Measurements from ENCODE around the gene RBFOX2.
A peak's percentile ranks its signal among the peaks of the same experiment; 100 is the strongest.

The RBFOX2 gene

GRCh38 chr22:35740616-35741015, 288.0 kb downstream of the RBFOX2 start:
- TF ChIP-seq ZBTB7A (IDR thresholded peaks at IDR 0.05; ENCODE audit: low read depth) (no peak), EP300 (IDR thresholded peaks at IDR 0.05; ENCODE audit: borderline replicate concordance) (no peak), CEBPB (IDR thresholded peaks at IDR 0.05) (no peak), REST (IDR thresholded peaks at IDR 0.05; ENCODE audit: low read depth) (no peak), FOXM1 (IDR thresholded peaks at IDR 0.05; ENCODE audit: borderline replicate concordance, low read depth) (no peak), RAD21 (IDR thresholded peaks at IDR 0.05; ENCODE audit: low read depth) (no peak), EGR1 (IDR thresholded peaks at IDR 0.05) (no peak), TAF1 (IDR thresholded peaks at IDR 0.05; ENCODE audit: low read depth) (no peak), TCF12 (IDR thresholded peaks at IDR 0.05; ENCODE audit: low read depth) (no peak), NFIC (IDR thresholded peaks at IDR 0.05) (no peak), MAX (IDR thresholded peaks at IDR 0.05) (no peak), CREB1 (IDR thresholded peaks at IDR 0.05; ENCODE audit: low read depth) (no peak), TEAD4 (IDR thresholded peaks at IDR 0.05) (no peak), YY1 (IDR thresholded peaks at IDR 0.05; ENCODE audit: low read depth) (no peak)
- TF ChIP-seq, protein P1, sequence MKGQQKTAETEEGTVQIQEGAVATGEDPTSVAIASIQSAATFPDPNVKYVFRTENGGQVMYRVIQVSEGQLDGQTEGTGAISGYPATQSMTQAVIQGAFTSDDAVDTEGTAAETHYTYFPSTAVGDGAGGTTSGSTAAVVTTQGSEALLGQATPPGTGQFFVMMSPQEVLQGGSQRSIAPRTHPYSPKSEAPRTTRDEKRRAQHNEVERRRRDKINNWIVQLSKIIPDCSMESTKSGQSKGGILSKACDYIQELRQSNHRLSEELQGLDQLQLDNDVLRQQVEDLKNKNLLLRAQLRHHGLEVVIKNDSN (IDR thresholded peaks at IDR 0.05), result no peak

DNA sequence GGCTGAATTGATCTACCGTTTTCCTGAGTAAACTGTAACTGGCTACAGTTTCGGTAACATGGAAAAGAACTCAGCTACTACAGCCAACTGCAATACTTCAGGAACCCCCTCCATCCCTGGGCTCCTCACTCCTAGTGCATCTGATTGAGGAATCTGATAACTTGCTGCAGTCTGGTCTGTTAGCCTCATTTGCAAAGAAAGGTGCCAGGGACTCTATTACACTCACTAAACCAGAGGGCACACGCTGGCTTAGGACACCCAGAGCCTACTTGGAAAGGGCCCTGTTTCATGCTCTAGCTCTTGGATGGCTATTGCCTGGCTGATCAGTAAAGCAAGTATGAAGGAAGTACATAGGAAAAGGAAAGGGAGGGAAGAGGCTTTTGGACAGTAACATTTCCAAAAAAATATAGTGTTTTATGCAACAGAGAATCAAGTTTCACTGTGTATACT, 288.7 kb downstream of the RBFOX2 start:
- TF ChIP-seq, protein P1 (IDR thresholded peaks at IDR 0.05), result no peak
- TF ChIP-seq TAF1 (IDR thresholded peaks at IDR 0.05; ENCODE audit: low read depth), result no peak
- no peak for TF ChIP-seq TCF12 (IDR thresholded peaks at IDR 0.05; ENCODE audit: low read depth)
- TF ChIP-seq YY1 (IDR thresholded peaks at IDR 0.05; ENCODE audit: low read depth), result no peak
- no peak for TF ChIP-seq NFIC (IDR thresholded peaks at IDR 0.05)
- no peak for TF ChIP-seq CREB1 (IDR thresholded peaks at IDR 0.05; ENCODE audit: low read depth)
- TF ChIP-seq CEBPB (IDR thresholded peaks at IDR 0.05), result no peak

DNA sequence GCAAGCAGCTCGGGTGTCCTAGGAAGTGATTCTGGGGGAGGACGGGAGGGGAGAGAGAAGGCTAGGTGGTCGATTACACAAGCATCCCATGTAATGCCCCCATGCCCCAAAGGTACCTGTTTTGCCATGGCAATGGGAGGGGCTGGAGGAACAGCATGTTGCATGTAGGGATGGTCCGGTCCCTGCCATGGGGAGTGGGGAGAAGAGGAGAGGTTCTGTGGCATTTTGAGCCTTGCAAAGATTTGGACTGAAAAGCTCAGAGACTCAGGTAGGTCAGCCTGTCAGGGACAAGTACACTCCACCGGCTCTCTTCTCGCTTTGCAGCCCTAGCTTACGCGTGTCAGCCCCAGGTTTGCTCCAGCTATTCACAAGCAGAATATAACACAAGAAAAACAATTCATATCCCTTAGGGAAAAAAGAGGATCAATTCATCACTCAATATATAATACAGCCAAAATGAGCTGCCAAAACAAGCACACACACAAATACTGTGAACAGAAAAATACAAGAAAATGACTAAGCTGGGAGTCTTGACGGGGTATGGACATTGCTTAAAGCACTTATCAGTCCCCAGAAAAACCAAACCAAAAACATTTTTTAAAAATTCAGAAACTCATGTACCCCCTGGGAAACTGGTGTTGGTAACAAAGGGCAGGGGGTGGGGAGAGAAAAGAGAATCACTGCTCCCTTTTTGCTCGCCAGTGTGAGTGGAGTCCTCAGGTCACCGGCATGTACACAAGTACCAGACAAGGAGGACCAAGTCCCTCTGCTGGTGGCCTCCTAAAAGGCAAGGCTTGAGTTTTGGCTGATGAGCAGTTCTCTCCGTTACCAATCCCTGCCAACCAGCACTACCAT, 289.3 kb downstream of the RBFOX2 start:
- TF ChIP-seq MAX (IDR thresholded peaks at IDR 0.05) (no peak), FOXM1 (IDR thresholded peaks at IDR 0.05; ENCODE audit: borderline replicate concordance, low read depth) (no peak), RAD21 (IDR thresholded peaks at IDR 0.05; ENCODE audit: low read depth) (peak; percentile 9; the same call in 1 of the 2 replicates), EGR1 (IDR thresholded peaks at IDR 0.05) (no peak), CEBPB (IDR thresholded peaks at IDR 0.05) (no peak), YY1 (IDR thresholded peaks at IDR 0.05; ENCODE audit: low read depth) (no peak)
- TF ChIP-seq, protein P1 (IDR thresholded peaks at IDR 0.05), result no peak

DNA sequence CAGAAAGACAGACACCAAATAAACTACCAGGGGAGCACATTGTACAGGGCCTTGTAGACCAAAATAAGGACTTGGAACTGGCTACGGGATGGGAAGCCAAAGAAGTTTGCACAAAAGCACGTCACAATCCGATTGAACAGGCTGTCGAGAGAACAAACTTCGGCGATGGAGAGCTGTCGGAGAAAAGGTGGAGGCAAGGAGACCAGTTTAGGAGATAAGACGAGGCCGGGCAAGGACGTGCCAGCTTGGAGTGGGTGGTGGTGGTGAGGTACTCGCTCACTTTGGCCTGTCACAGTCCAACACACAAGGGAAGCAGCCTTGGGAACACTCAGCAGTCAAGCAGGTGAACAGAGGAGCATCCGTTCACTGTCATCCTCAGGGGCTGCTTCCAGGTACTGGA, 291.9 kb downstream of the RBFOX2 start:
- TF ChIP-seq FOXM1 (IDR thresholded peaks at IDR 0.05; ENCODE audit: borderline replicate concordance, low read depth), result no peak
- no peak for TF ChIP-seq TEAD4 (IDR thresholded peaks at IDR 0.05)
- no peak for TF ChIP-seq MAX (IDR thresholded peaks at IDR 0.05)
- TF ChIP-seq CEBPB (IDR thresholded peaks at IDR 0.05), result no peak

- TF ChIP-seq ZBTB7A (IDR thresholded peaks at IDR 0.05; ENCODE audit: low read depth) (no peak), TAF1 (IDR thresholded peaks at IDR 0.05; ENCODE audit: low read depth) (no peak), REST (IDR thresholded peaks at IDR 0.05; ENCODE audit: low read depth) (no peak), CEBPB (IDR thresholded peaks at IDR 0.05) (no peak), CREB1 (IDR thresholded peaks at IDR 0.05; ENCODE audit: low read depth) (no peak), TEAD4 (IDR thresholded peaks at IDR 0.05) (no peak), EP300 (IDR thresholded peaks at IDR 0.05; ENCODE audit: borderline replicate concordance) (no peak), TCF12 (IDR thresholded peaks at IDR 0.05; ENCODE audit: low read depth) (no peak), RAD21 (IDR thresholded peaks at IDR 0.05; ENCODE audit: low read depth) (no peak), MAX (IDR thresholded peaks at IDR 0.05) (no peak)
Measured at GRCh38 chr22:35736166-35736565, 292.5 kb downstream of the RBFOX2 start.

Measured in Ishikawa (cell line).